ENCODE data around the gene MGMT. TPM values are rescaled to one million over a fixed set of nuclear protein-coding genes. Genes with fewer than 3 reads are reported as not detected.

MGMT gene
- total and polyA plus RNA-seq, 3 donors from 2014 or later = 32.8 to 40.7 (median 37.9) TPM

GRCh38 chr10:129513312-129513711 is 46.3 kb downstream of the MGMT start:
- intact Hi-C loops (cut with DNase I; ENCODE audit: low total_unique reads) = no loop called here
- H3K27me3 ChIP-seq = no peaks in the 10 kb centered on the region
- no peak for TF ChIP-seq CTCF (IDR thresholded peaks at IDR 0.05)
- TF ChIP-seq POLR2A (IDR thresholded peaks at IDR 0.05) = no peak
- H3K27ac ChIP-seq = no peak overlapping the region
- no peaks in the 10 kb centered on the region for H3K36me3 ChIP-seq (ENCODE audit: low read depth, missing control alignments)
- no peak for DNase-seq
- 71 to 78% methylated on average over 8 of the region's 8 CpGs for WGBS, 2 donors
- no peaks in the 10 kb centered on the region for H3K4me1 ChIP-seq
- no peaks in the 10 kb centered on the region for H3K9me3 ChIP-seq
- no peak overlapping the region for H3K4me3 ChIP-seq

GRCh38 chr10:129514568-129515451 is 47.8 kb downstream of the MGMT start:
- intact Hi-C loops (cut with DNase I; ENCODE audit: low total_unique reads) = no loop called here
- 88% methylated on average over 15 to 22 of the region's 22 CpGs for WGBS, 2 donors
- no peak for TF ChIP-seq POLR2A (IDR thresholded peaks at IDR 0.05)
- TF ChIP-seq CTCF (IDR thresholded peaks at IDR 0.05) = no peak

GRCh38 chr10:129516846-129517679 is 50.0 kb downstream of the MGMT start:
- H3K4me1 ChIP-seq = no peaks in the 10 kb centered on the region
- TF ChIP-seq POLR2A (IDR thresholded peaks at IDR 0.05) (no peak), CTCF (IDR thresholded peaks at IDR 0.05) (no peak)
- H3K27me3 ChIP-seq = no peaks in the 10 kb centered on the region
- H3K36me3 ChIP-seq (ENCODE audit: low read depth, missing control alignments) = no peaks in the 10 kb centered on the region
- H3K4me3 ChIP-seq = no peak overlapping the region
- WGBS, 2 donors = 92 to 95% methylated on average over 14 to 26 of the region's 26 CpGs
- H3K9me3 ChIP-seq = no peaks in the 10 kb centered on the region
- intact Hi-C loops (cut with DNase I; ENCODE audit: low total_unique reads) = no loop called here
- DNase-seq = peak; percentile 10
- no peak overlapping the region for H3K27ac ChIP-seq

More at GRCh38 chr10:129514568-129515451, 47.8 kb downstream of the MGMT start:
- Histone ChIP-seq H3K4me1 (no peaks in the 10 kb centered on the region), H3K27ac (no peak overlapping the region), H3K4me3 (no peak overlapping the region), H3K27me3 (no peaks in the 10 kb centered on the region), H3K36me3 (ENCODE audit: low read depth, missing control alignments) (no peaks in the 10 kb centered on the region), H3K9me3 (no peaks in the 10 kb centered on the region)
- peak; percentile 10 for DNase-seq

GRCh38 chr10:129517680-129518057 is 50.6 kb downstream of the MGMT start:
- WGBS, 2 donors = 88 to 95% methylated on average over 10 of the region's 10 CpGs
- no peak for TF ChIP-seq POLR2A (IDR thresholded peaks at IDR 0.05)
- TF ChIP-seq CTCF (IDR thresholded peaks at IDR 0.05) = no peak
- intact Hi-C loops (cut with DNase I; ENCODE audit: low total_unique reads) = no loop called here

More at GRCh38 chr10:129517680-129518057, 50.6 kb downstream of the MGMT start:
- DNase-seq = peak; percentile 6
- no peak overlapping the region for H3K4me3 ChIP-seq
- H3K27me3 ChIP-seq = no peaks in the 10 kb centered on the region
- H3K27ac ChIP-seq = no peak overlapping the region
- H3K9me3 ChIP-seq = no peaks in the 10 kb centered on the region
- no peaks in the 10 kb centered on the region for H3K36me3 ChIP-seq (ENCODE audit: low read depth, missing control alignments)
- no peaks in the 10 kb centered on the region for H3K4me1 ChIP-seq

Measured in testis (tissue), 3 donors.